ENCODE results near the gene NLRX1. TPM values are rescaled to one million over a fixed set of nuclear protein-coding genes. Genes with fewer than 3 reads are reported as not detected.

The NLRX1 gene
- total RNA-seq, 6 experiments from 2014 or later, result 8.1 to 13.2 (median 10.9) TPM

DNA sequence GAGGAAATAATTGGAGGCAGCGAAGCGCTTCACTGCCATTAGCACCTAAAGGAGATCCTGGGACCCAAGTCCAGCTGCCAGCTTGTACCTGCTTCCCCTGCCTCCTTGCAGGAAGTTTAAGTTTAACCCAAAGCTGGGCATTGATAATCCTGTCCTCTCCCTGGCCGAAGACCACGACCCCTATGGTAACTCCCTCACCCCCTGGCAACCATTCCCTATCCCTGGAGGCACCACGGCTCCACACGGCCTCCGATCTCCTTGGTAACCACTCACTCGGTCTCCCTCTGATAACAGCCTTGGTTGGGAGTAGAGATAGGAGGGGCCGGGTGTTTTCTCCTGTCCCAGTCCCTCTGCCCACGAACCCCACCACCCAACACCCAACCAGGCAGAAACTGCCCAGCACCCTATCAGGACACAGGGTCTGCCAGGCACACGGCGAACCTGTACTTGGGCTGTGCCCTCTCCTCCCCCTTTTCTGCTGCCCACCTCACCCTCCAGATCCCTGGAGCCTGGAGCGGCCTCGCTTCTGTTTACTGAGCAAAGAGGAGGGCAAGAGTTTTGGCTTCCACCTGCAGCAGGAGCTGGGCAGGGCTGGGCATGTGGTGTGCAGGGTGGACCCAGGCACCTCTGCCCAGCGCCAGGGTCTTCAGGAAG lies 17.6 kb downstream of the NLRX1 start:
- Histone ChIP-seq H3K9me3 (no peaks in the 10 kb centered on the region), H3K36me3 (no peaks in the 10 kb centered on the region), H3K4me3 (no peak overlapping the region), H3K27ac (no peak overlapping the region), H3K4me1 (peaks cover 0 to 5% (median 2%) of the 10 kb centered on the region in 4 donors), H3K27me3 (no peaks in the 10 kb centered on the region)
- DNase-seq (no peak), ATAC-seq (no peak)
- WGBS (ENCODE audit: insufficient coverage, low coverage, low lambda C conversion rate, missing lambda C conversion rate), result 51% methylated on average over 12 of the region's 15 CpGs
- TF ChIP-seq, protein P1, sequence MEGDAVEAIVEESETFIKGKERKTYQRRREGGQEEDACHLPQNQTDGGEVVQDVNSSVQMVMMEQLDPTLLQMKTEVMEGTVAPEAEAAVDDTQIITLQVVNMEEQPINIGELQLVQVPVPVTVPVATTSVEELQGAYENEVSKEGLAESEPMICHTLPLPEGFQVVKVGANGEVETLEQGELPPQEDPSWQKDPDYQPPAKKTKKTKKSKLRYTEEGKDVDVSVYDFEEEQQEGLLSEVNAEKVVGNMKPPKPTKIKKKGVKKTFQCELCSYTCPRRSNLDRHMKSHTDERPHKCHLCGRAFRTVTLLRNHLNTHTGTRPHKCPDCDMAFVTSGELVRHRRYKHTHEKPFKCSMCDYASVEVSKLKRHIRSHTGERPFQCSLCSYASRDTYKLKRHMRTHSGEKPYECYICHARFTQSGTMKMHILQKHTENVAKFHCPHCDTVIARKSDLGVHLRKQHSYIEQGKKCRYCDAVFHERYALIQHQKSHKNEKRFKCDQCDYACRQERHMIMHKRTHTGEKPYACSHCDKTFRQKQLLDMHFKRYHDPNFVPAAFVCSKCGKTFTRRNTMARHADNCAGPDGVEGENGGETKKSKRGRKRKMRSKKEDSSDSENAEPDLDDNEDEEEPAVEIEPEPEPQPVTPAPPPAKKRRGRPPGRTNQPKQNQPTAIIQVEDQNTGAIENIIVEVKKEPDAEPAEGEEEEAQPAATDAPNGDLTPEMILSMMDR (IDR thresholded peaks at IDR 0.05), result no peak
- no peak for TF ChIP-seq POLR2A (IDR thresholded peaks at IDR 0.05)
- intact Hi-C loops (cut with DNase I), result no loop called here

DNA sequence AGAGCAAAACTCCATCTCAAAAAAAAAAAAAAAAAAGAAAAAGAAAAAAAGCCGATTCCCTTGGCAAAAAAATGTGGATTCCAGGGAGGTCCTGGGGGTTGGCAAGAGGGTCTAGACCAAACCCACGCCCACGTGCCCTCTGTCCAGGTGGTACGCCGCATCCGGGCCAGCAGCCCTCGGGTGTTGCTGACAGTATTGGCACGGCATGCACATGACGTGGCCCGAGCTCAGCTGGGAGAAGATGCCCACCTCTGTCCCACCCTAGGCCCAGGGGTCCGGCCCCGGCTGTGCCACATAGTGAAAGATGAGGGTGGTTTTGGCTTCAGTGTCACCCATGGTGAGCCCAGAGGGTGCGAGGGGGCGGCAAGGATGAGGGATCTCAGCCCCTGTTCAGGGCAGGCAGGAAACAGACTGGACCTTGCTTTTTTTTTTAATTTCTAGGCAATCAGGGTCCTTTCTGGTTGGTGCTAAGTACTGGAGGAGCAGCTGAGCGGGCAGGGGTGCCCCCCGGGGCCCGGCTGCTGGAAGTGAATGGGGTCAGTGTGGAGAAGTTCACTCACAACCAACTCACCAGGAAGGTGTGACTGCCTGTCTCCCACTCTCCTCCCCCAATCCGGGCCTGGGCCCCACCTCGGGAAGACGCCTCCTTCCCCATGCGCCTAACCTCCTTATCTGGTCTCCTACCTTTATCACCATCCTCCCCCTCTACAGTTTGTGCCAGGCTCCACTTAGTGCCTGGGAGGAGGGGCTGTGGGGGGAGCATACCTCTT lies 18.8 kb downstream of the NLRX1 start:
- Histone ChIP-seq H3K27me3 (no peaks in the 10 kb centered on the region), H3K36me3 (no peaks in the 10 kb centered on the region), H3K4me1 (no peaks in the 10 kb centered on the region), H3K9me3 (no peaks in the 10 kb centered on the region), H3K27ac (no peak overlapping the region), H3K4me3 (no peak overlapping the region)
- WGBS (ENCODE audit: insufficient coverage, low coverage, low lambda C conversion rate, missing lambda C conversion rate), result 73% methylated on average over 10 of the region's 21 CpGs
- no peak for TF ChIP-seq POLR2A (IDR thresholded peaks at IDR 0.05)
- TF ChIP-seq, protein P1 (IDR thresholded peaks at IDR 0.05), result no peak
- DNase-seq, result no peak
- ATAC-seq, result no peak
- intact Hi-C loops (cut with DNase I), result no loop called here

DNA sequence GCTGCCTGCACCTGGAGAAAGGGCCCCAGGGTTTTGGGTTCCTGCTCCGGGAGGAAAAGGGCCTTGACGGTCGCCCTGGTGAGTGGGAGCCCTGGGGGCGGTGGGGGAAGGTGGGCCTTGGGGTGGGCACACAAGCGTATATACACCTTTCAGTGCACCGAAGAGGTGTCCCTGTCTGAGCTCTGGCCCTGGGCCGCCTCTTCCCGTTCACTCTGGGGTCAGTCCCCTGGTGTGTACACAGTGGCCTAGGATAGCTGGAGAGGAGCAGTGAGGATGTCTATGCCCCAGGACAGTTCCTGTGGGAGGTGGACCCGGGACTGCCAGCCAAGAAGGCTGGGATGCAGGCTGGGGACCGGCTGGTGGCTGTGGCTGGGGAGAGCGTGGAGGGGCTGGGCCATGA lies 19.5 kb downstream of the NLRX1 start:
- H3K4me3 ChIP-seq, result no peak overlapping the region
- intact Hi-C loops (cut with DNase I), result no loop called here
- H3K27me3 ChIP-seq, result no peaks in the 10 kb centered on the region
- DNase-seq, result no peak
- H3K4me1 ChIP-seq, result no peaks in the 10 kb centered on the region
- no peaks in the 10 kb centered on the region for H3K9me3 ChIP-seq
- ATAC-seq, result peak in 2 of 4 donors; percentile 6 to 13
- H3K27ac ChIP-seq, result no peak overlapping the region
- H3K36me3 ChIP-seq, result no peaks in the 10 kb centered on the region
- no CpG with 5 or more reads among the region's 11 CpGs for WGBS (ENCODE audit: insufficient coverage, low coverage, low lambda C conversion rate, missing lambda C conversion rate)
- TF ChIP-seq, protein P1 (IDR thresholded peaks at IDR 0.05), result no peak
- TF ChIP-seq POLR2A (IDR thresholded peaks at IDR 0.05), result no peak

DNA sequence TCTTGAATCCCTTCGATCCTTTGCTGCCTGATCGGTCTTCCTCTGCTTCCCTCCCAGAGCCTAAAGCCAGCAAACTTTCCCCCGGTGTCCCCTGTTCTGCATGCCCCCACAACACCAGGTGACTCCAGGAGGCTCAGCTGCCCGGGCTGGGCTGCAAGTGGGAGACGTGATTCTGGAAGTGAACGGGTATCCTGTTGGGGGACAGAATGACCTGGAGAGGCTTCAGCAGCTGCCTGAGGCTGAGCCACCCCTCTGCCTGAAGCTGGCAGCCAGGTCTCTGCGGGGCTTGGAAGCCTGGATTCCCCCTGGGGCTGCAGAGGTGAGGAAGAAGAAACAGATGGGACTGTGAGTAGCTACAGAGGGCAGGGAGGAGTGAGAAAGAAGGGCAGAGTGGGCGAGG lies 20.4 kb downstream of the NLRX1 start:
- intact Hi-C loops (cut with DNase I), result no loop called here
- ATAC-seq (no peak), DNase-seq (no peak)
- H3K4me1 ChIP-seq, result no peaks in the 10 kb centered on the region
- H3K27me3 ChIP-seq, result no peaks in the 10 kb centered on the region
- WGBS (ENCODE audit: insufficient coverage, low coverage, low lambda C conversion rate, missing lambda C conversion rate), result 81% methylated on average over 5 of the region's 8 CpGs
- TF ChIP-seq POLR2A (IDR thresholded peaks at IDR 0.05), result no peak
- TF ChIP-seq, protein P1 (IDR thresholded peaks at IDR 0.05), result no peak
- H3K36me3 ChIP-seq, result no peaks in the 10 kb centered on the region
- no peak overlapping the region for H3K27ac ChIP-seq
- no peaks in the 10 kb centered on the region for H3K9me3 ChIP-seq
- H3K4me3 ChIP-seq, result no peak overlapping the region

Data from right lobe of liver (tissue), 6 donors.